Cardiac atrium fibroblast (primary cell): ENCODE measurements around the gene NCOA5. TPM values are rescaled to one million over a fixed set of nuclear protein-coding genes. Genes with fewer than 3 reads are reported as not detected.

Experiments
- total RNA-seq: library from RNA; depleted of rRNA; stranded (reverse); fragments of >200 nt; gene quantifications from 2 replicates; pipeline ENCODE4 v1.2.3, GENCODE V29; 2015

NCOA5 gene
- total RNA-seq: 15.7 and 18.8 TPM in 2 replicates

GRCh38 chr20:46089417-46090388, at the start of gene NCOA5:
Gene NCOA5 (minus strand): TSS chr20:46089962. CDS start chr20:46079424, 10,538 bp downstream.

GRCh38 chr20:46117704-46118467, 28.1 kb upstream of the NCOA5 start, which contains the start of gene CD40:
Gene CD40 (plus strand): TSS chr20:46118314. CDS start chr20:46118344, 30 bp downstream.

GRCh38 chr20:46028772-46029371, 60.9 kb downstream of the NCOA5 start, which contains the start of gene SLC12A5:
Gene SLC12A5 (plus strand): TSS chr20:46029215. CDS start chr20:46029345, 130 bp downstream.

Other genes starting within 250 kb of the NCOA5 start
- gene ACOT8, start 232.6 kb downstream of the NCOA5 start, total RNA-seq: 45.3 and 87.3 TPM in 2 replicates
- gene ZSWIM3, start 232.3 kb downstream of the NCOA5 start, total RNA-seq: 2.9 and 6.1 TPM in 2 replicates
- gene ZSWIM1, start 208.7 kb downstream of the NCOA5 start, total RNA-seq: 9.4 and 9.9 TPM in 2 replicates
- not detected in 2 replicates for gene SPATA25, start 202.3 kb downstream of the NCOA5 start, total RNA-seq
- 1.1 and 1.9 TPM in 2 replicates for gene NEURL2, start 198.8 kb downstream of the NCOA5 start, total RNA-seq
- 134 and 149 TPM in 2 replicates for gene CTSA, start 198.6 kb downstream of the NCOA5 start, total RNA-seq
- 60.6 and 107 TPM in 2 replicates for gene PLTP, start 177.8 kb downstream of the NCOA5 start, total RNA-seq
- gene PCIF1, start 155.3 kb downstream of the NCOA5 start, total RNA-seq: 9.2 and 17.3 TPM in 2 replicates
- gene ZNF335, start 117.8 kb downstream of the NCOA5 start, total RNA-seq: 7.9 and 17.0 TPM in 2 replicates
- gene MMP9, start 81.1 kb downstream of the NCOA5 start, total RNA-seq: 0.81 TPM in 1 of 2 replicates, not detected in the other
- gene SLC12A5, start 60.7 kb downstream of the NCOA5 start, total RNA-seq: 2.5 TPM in 1 of 2 replicates, not detected in the other
- 7.8 and 13.3 TPM in 2 replicates for gene CD40, start 28.4 kb upstream of the NCOA5 start, total RNA-seq
- not detected in 2 replicates for gene CDH22, start 218.5 kb upstream of the NCOA5 start, total RNA-seq